ENCODE data around the gene SH3BP5.

Gene SH3BP5

GRCh38 chr3:15313461-15313860, 18.9 kb downstream of the SH3BP5 start:
- Histone ChIP-seq H4K20me1 (ENCODE audit: insufficient read depth, low read length) (peaks cover 89% of the 10 kb centered on the region), H2AFZ (ENCODE audit: low read depth, low read length) (no peak overlapping the region), H3K9ac (ENCODE audit: low read length) (no peak overlapping the region), H3K27me3 (ENCODE audit: low read depth, low read length) (no peaks in the 10 kb centered on the region), H3K27ac (ENCODE audit: low read length) (no peak overlapping the region), H3K79me2 (ENCODE audit: low read length) (peaks cover 96% of the 10 kb centered on the region), H3K4me3 (ENCODE audit: low read length) (no peak overlapping the region), H3K36me3 (replicated peaks; ENCODE audit: low read depth, low read length) (peaks cover 49% of the 10 kb centered on the region), H3K9me3 (ENCODE audit: insufficient read depth, low read length) (no peaks in the 10 kb centered on the region), H3K4me1 (ENCODE audit: low read length) (peaks cover 49% of the 10 kb centered on the region), H3K4me2 (ENCODE audit: low read length) (no peak overlapping the region)
- no peak for TF ChIP-seq EZH2phosphoT487 (IDR thresholded peaks at IDR 0.05; ENCODE audit: low read depth)

- Histone ChIP-seq H3K4me1 (ENCODE audit: low read length) (peaks cover 49% of the 10 kb centered on the region), H3K9me3 (ENCODE audit: insufficient read depth, low read length) (no peaks in the 10 kb centered on the region), H3K9ac (ENCODE audit: low read length) (no peak overlapping the region), H3K36me3 (replicated peaks; ENCODE audit: low read depth, low read length) (peaks cover 56% of the 10 kb centered on the region), H3K27me3 (ENCODE audit: low read depth, low read length) (no peaks in the 10 kb centered on the region), H3K79me2 (ENCODE audit: low read length) (peaks cover 96% of the 10 kb centered on the region), H3K27ac (ENCODE audit: low read length) (no peak overlapping the region), H2AFZ (ENCODE audit: low read depth, low read length) (no peak overlapping the region), H3K4me2 (ENCODE audit: low read length) (no peak overlapping the region), H4K20me1 (ENCODE audit: insufficient read depth, low read length) (peaks cover 89% of the 10 kb centered on the region), H3K4me3 (ENCODE audit: low read length) (no peak overlapping the region)
- no peak for TF ChIP-seq EZH2phosphoT487 (IDR thresholded peaks at IDR 0.05; ENCODE audit: low read depth)
Measured at GRCh38 chr3:15312550-15312949, 19.8 kb downstream of the SH3BP5 start.

GRCh38 chr3:15310491-15311370, 21.7 kb downstream of the SH3BP5 start:
- Histone ChIP-seq H3K9me3 (ENCODE audit: insufficient read depth, low read length) (no peaks in the 10 kb centered on the region), H2AFZ (ENCODE audit: low read depth, low read length) (no peak overlapping the region), H3K27me3 (ENCODE audit: low read depth, low read length) (no peaks in the 10 kb centered on the region), H3K27ac (ENCODE audit: low read length) (no peak overlapping the region; the same call in 1 of the 2 replicates), H3K4me1 (ENCODE audit: low read length) (peaks cover 37% of the 10 kb centered on the region), H3K79me2 (ENCODE audit: low read length) (peaks cover 95% of the 10 kb centered on the region), H3K4me2 (ENCODE audit: low read length) (peak overlapping the region; percentile 19), H4K20me1 (ENCODE audit: insufficient read depth, low read length) (peaks cover 86% of the 10 kb centered on the region), H3K36me3 (replicated peaks; ENCODE audit: low read depth, low read length) (peaks cover 55% of the 10 kb centered on the region), H3K9ac (ENCODE audit: low read length) (no peak overlapping the region), H3K4me3 (ENCODE audit: low read length) (no peak overlapping the region)
- TF ChIP-seq EZH2phosphoT487 (IDR thresholded peaks at IDR 0.05; ENCODE audit: low read depth), result no peak
- no peak for TF ChIP-seq CTCF (IDR thresholded peaks at IDR 0.05; ENCODE audit: low read depth, low read length)

GRCh38 chr3:15309662-15310335, 22.6 kb downstream of the SH3BP5 start:
- Histone ChIP-seq H3K4me3 (ENCODE audit: low read length) (no peak overlapping the region), H4K20me1 (ENCODE audit: insufficient read depth, low read length) (peaks cover 84% of the 10 kb centered on the region), H2AFZ (ENCODE audit: low read depth, low read length) (no peak overlapping the region), H3K27me3 (ENCODE audit: low read depth, low read length) (no peaks in the 10 kb centered on the region), H3K4me1 (ENCODE audit: low read length) (peaks cover 29% of the 10 kb centered on the region), H3K79me2 (ENCODE audit: low read length) (peaks cover 93% of the 10 kb centered on the region), H3K9me3 (ENCODE audit: insufficient read depth, low read length) (no peaks in the 10 kb centered on the region), H3K36me3 (replicated peaks; ENCODE audit: low read depth, low read length) (peaks cover 61% of the 10 kb centered on the region), H3K4me2 (ENCODE audit: low read length) (no peak overlapping the region), H3K27ac (ENCODE audit: low read length) (no peak overlapping the region), H3K9ac (ENCODE audit: low read length) (no peak overlapping the region)
- TF ChIP-seq EZH2phosphoT487 (IDR thresholded peaks at IDR 0.05; ENCODE audit: low read depth), result no peak
- no peak for TF ChIP-seq CTCF (IDR thresholded peaks at IDR 0.05; ENCODE audit: low read depth, low read length)

- H3K4me3 ChIP-seq (ENCODE audit: low read length), result no peak overlapping the region
- no peaks in the 10 kb centered on the region for H3K27me3 ChIP-seq (ENCODE audit: low read depth, low read length)
- no peak for TF ChIP-seq EZH2phosphoT487 (IDR thresholded peaks at IDR 0.05; ENCODE audit: low read depth)
- TF ChIP-seq CTCF (IDR thresholded peaks at IDR 0.05; ENCODE audit: low read depth, low read length), result no peak
- no peak overlapping the region for H3K4me2 ChIP-seq (ENCODE audit: low read length)
- H3K79me2 ChIP-seq (ENCODE audit: low read length), result peaks cover 74% of the 10 kb centered on the region
- peaks cover 65% of the 10 kb centered on the region for H3K36me3 ChIP-seq (replicated peaks; ENCODE audit: low read depth, low read length)
- no peak overlapping the region for H2AFZ ChIP-seq (ENCODE audit: low read depth, low read length)
- H3K4me1 ChIP-seq (ENCODE audit: low read length), result peaks cover 28% of the 10 kb centered on the region
- H3K9me3 ChIP-seq (ENCODE audit: insufficient read depth, low read length), result no peaks in the 10 kb centered on the region
- no peak overlapping the region for H3K27ac ChIP-seq (ENCODE audit: low read length)
- no peak overlapping the region for H3K9ac ChIP-seq (ENCODE audit: low read length)
- H4K20me1 ChIP-seq (ENCODE audit: insufficient read depth, low read length), result peaks cover 81% of the 10 kb centered on the region
Measured at GRCh38 chr3:15307580-15307979, 24.8 kb downstream of the SH3BP5 start.
